H1 (cell line): ENCODE results near the gene RBBP6. TPM values are rescaled to one million over a fixed set of nuclear protein-coding genes. Genes with fewer than 3 reads are reported as not detected.

Experiments used
- CTCF ChIA-PET: fragments of 300-600 bp; sonication (Branson Sonifier 250); formaldehyde crosslinking; loops from one replicate; lab custom pipeline; 2021; ENCODE audit not compliant: partially characterized antibody; lab: Charles Lee
- POLR2A ChIA-PET: fragments of 300-600 bp; sonication (Branson Sonifier 250); formaldehyde crosslinking; loops from one replicate; lab custom pipeline; 2021; ENCODE audit warnings: inconsistent platforms; ENCODE audit not compliant: partially characterized antibody; lab: Charles Lee
- DNase-seq, 2 experiments: peaks; one replicate each; pipeline versions ENCODE4 v3.0.0 to v3.0.0-alpha.2; 2010 to 2022; ENCODE audit warnings: low spot score in 2 of 2, low read depth in 1 of 2, mixed read lengths in 1 of 2
- FAIRE-seq: peaks from 2 replicates; lab custom pipeline; 2011; peaks lifted over from hg19 to GRCh38; lab: Jason Lieb, UNC
- H2AFZ ChIP-seq: 2 replicates; pipeline ENCODE4 v1.8.1; 2012; ENCODE audit warnings: low read length, inconsistent platforms
- H2AK5ac ChIP-seq: 2 replicates; pipeline ENCODE4 v1.6.1; 2013; ENCODE audit warnings: low read depth, low read length
- H2BK120ac ChIP-seq: replicated peaks from 2 replicates; pipeline ENCODE3; 2013; ENCODE audit warnings: low read depth, low read length, inconsistent platforms
- H2BK12ac ChIP-seq: 2 replicates; pipeline ENCODE4 v1.6.1; 2013; ENCODE audit warnings: low read depth, low read length
- H2BK15ac ChIP-seq: 2 replicates; pipeline ENCODE4 v1.6.1; 2013; ENCODE audit warnings: low read length
- H2BK20ac ChIP-seq: 2 replicates; pipeline ENCODE4 v1.6.1; 2013; ENCODE audit warnings: low read length
- H2BK5ac ChIP-seq: 2 replicates; pipeline ENCODE4 v1.6.1; 2013; ENCODE audit warnings: low read depth, low read length
- H3K14ac ChIP-seq: 2 replicates; pipeline ENCODE4 v1.6.1; 2013; ENCODE audit warnings: inconsistent platforms; ENCODE audit not compliant: insufficient read length
- H3K18ac ChIP-seq: 2 replicates; pipeline ENCODE4 v1.6.1; 2013; ENCODE audit warnings: low read length; ENCODE audit errors: extremely low read depth
- H3K23ac ChIP-seq: 2 replicates; pipeline ENCODE4 v1.6.1; 2013; ENCODE audit warnings: inconsistent platforms; ENCODE audit not compliant: insufficient read length
- H3K23me2 ChIP-seq: 2 replicates; pipeline ENCODE4 v1.6.1; 2013; ENCODE audit warnings: low read depth, low read length
- H3K27ac ChIP-seq: 2 replicates; pipeline ENCODE4 v1.6.1; 2011; ENCODE audit warnings: low read depth, low read length, inconsistent platforms
- H3K27me3 ChIP-seq, 4 experiments: replicated peaks in 1 of 4; 1 replicate in 1 of 4; 2 replicates in 3 of 4; pipeline versions ENCODE4 v1.6.1 to v1.8.1; 2011 to 2013; ENCODE audit warnings: low read length in 3 of 4, mild to moderate bottlenecking in 3 of 4, inconsistent platforms in 2 of 4, mixed read lengths in 2 of 4, moderate library complexity in 1 of 4; ENCODE audit not compliant: control insufficient read depth in 3 of 4, insufficient read depth in 3 of 4; ENCODE audit errors: extremely low read depth in 1 of 4
- H3K36me3 ChIP-seq, 4 experiments: 2 replicates each; pipeline versions ENCODE4 v1.6.1 to v1.8.1; 2011 to 2013; ENCODE audit warnings: mild to moderate bottlenecking in 4 of 4, low read length in 3 of 4, moderate library complexity in 2 of 4, control low read depth in 1 of 4, inconsistent platforms in 1 of 4; ENCODE audit not compliant: insufficient read depth in 4 of 4, control insufficient read depth in 2 of 4
- H3K4ac ChIP-seq: replicated peaks from 2 replicates; pipeline ENCODE3; 2013; ENCODE audit warnings: low read length, low read depth, mixed read lengths, inconsistent platforms; ENCODE audit not compliant: insufficient read length
- H3K4me1 ChIP-seq, 4 experiments: replicated peaks in 1 of 4; 1 replicate in 1 of 4; 2 replicates in 3 of 4; pipeline versions ENCODE4 v1.6.1 to v1.8.1; 2011 to 2013; ENCODE audit warnings: low read length in 3 of 4, inconsistent platforms in 2 of 4, mixed read lengths in 1 of 4; ENCODE audit not compliant: insufficient read depth in 4 of 4, control insufficient read depth in 3 of 4
- H3K4me2 ChIP-seq, 2 experiments: 2 replicates each; pipeline versions ENCODE4 v1.6.1 to v1.8.1; 2011 to 2013; ENCODE audit warnings: low read depth in 2 of 2, low read length in 2 of 2, control low read depth in 1 of 2, inconsistent platforms in 1 of 2, mild to moderate bottlenecking in 1 of 2; ENCODE audit not compliant: insufficient read depth in 1 of 2
- H3K4me3 ChIP-seq, 4 experiments: fragments of 200-600, 300-600 bp in 1 of 4; sonication (generic), shearing (Covaris generic), sonication (Bioruptor Twin) in 1 of 4; 2 replicates each; pipeline versions ENCODE4 v1.5.1 to v1.8.1; 2011 to 2016; ENCODE audit warnings: low read length in 4 of 4, low read depth in 3 of 4, control low read depth in 2 of 4, inconsistent platforms in 2 of 4, mild to moderate bottlenecking in 2 of 4, mixed read lengths in 1 of 4, moderate library complexity in 1 of 4; ENCODE audit not compliant: insufficient read depth in 2 of 4; ENCODE audit errors: extremely low read depth in 1 of 4
- H3K56ac ChIP-seq: replicated peaks from 2 replicates; pipeline ENCODE3; 2013; ENCODE audit warnings: low read depth, mild to moderate bottlenecking, mixed read lengths, low read length, inconsistent platforms; ENCODE audit not compliant: insufficient read length
- H3K79me1 ChIP-seq: 2 replicates; pipeline ENCODE4 v1.6.1; 2013; ENCODE audit warnings: low read depth, low read length, control low read depth
- H3K79me2 ChIP-seq, 2 experiments: 2 replicates each; pipeline versions ENCODE4 v1.6.1 to v1.8.1; 2012 to 2013; ENCODE audit warnings: low read length in 2 of 2, mild to moderate bottlenecking in 2 of 2, inconsistent platforms in 1 of 2; ENCODE audit not compliant: insufficient read depth in 2 of 2, control insufficient read depth in 1 of 2
- H3K9ac ChIP-seq, 4 experiments: replicated peaks in 1 of 4; 1 replicate in 1 of 4; 2 replicates in 3 of 4; pipeline versions ENCODE4 v1.6.1 to v1.8.1; 2011 to 2013; ENCODE audit warnings: low read depth in 3 of 4, low read length in 3 of 4, control low read depth in 2 of 4, mild to moderate bottlenecking in 2 of 4, moderate library complexity in 2 of 4, inconsistent platforms in 1 of 4; ENCODE audit errors: extremely low read depth in 1 of 4
- H3K9me3 ChIP-seq, 2 experiments: 2 replicates each; pipeline versions ENCODE4 v1.6.1 to v1.8.1; 2012 to 2013; ENCODE audit warnings: mild to moderate bottlenecking in 2 of 2, moderate library complexity in 2 of 2, control low read depth in 1 of 2, inconsistent platforms in 1 of 2, low read depth in 1 of 2, low read length in 1 of 2, mixed read lengths in 1 of 2; ENCODE audit not compliant: insufficient read depth in 2 of 2
- H4K20me1 ChIP-seq, 2 experiments: replicated peaks in 1 of 2; 2 replicates each; pipeline versions ENCODE3 to v1.8.1; 2011 to 2013; ENCODE audit warnings: inconsistent platforms in 2 of 2, low read length in 2 of 2, mild to moderate bottlenecking in 1 of 2; ENCODE audit not compliant: insufficient read depth in 2 of 2, control insufficient read depth in 1 of 2
- H4K5ac ChIP-seq: 2 replicates; pipeline ENCODE4 v1.6.1; 2013; ENCODE audit warnings: low read length, low read depth, mixed read lengths, inconsistent platforms; ENCODE audit not compliant: insufficient read length
- H4K8ac ChIP-seq: 2 replicates; pipeline ENCODE4 v1.8.0; 2013; ENCODE audit warnings: mild to moderate bottlenecking, moderate library complexity, low read length, inconsistent platforms; ENCODE audit not compliant: insufficient read depth; ENCODE audit errors: extremely low read depth
- H4K91ac ChIP-seq: replicated peaks from 2 replicates; pipeline ENCODE3; 2013; ENCODE audit warnings: low read length, mixed read lengths, inconsistent platforms; ENCODE audit not compliant: insufficient read length
- CTCF ChIP-seq, 3 experiments: IDR thresholded peaks; 1 replicate in 2 of 3; 2 replicates in 1 of 3; pipeline versions ENCODE4 v1.5.1 to v1.6.1; 2011; ENCODE audit warnings: low read length in 3 of 3, mild to moderate bottlenecking in 3 of 3, inconsistent platforms in 2 of 3, low read depth in 1 of 3, moderate library complexity in 1 of 3; ENCODE audit not compliant: insufficient read depth in 1 of 3; ENCODE audit errors: control extremely low read depth in 1 of 3
- KDM4A ChIP-seq: IDR thresholded peaks from one replicate; pipeline ENCODE4 v1.7.1; 2012; ENCODE audit warnings: low read depth, mild to moderate bottlenecking, moderate library complexity, low read length, inconsistent platforms; ENCODE audit not compliant: severe bottlenecking
- RAD21 ChIP-seq, 2 experiments: IDR thresholded peaks in 1 of 2; conservative IDR thresholded peaks in 1 of 2; 2 replicates each; pipeline ENCODE4 v1.6.1; 2011; ENCODE audit warnings: low read depth in 2 of 2, low read length in 2 of 2, improper control_type of control experiment in 1 of 2, inconsistent platforms in 1 of 2, mild to moderate bottlenecking in 1 of 2, moderate library complexity in 1 of 2
- YY1 ChIP-seq: IDR thresholded peaks from 2 replicates; pipeline ENCODE4 v1.6.1; 2011; ENCODE audit warnings: low read depth, mild to moderate bottlenecking, low read length
- WGBS, 2 experiments: shearing (Covaris generic) in 1 of 2; methylation state at CpG; one replicate each; pipeline versions ENCODE4 v1.1.6 to v1.1.7; 2013 to 2015; ENCODE audit warnings: low lambda C conversion rate in 2 of 2, mixed read lengths in 2 of 2, inconsistent platforms in 1 of 2, low coverage in 1 of 2, missing lambda C conversion rate in 1 of 2; ENCODE audit not compliant: insufficient replicate concordance in 2 of 2, insufficient coverage in 1 of 2, insufficient read length in 1 of 2; ENCODE audit errors: extremely low coverage in 1 of 2, missing lambda C conversion rate in 1 of 2; 5-methylcytosine and 5-hydroxymethylcytosine counted together
- polyA plus RNA-seq, 7 experiments: library from polyadenylated mRNA; depleted of rRNA in 3 of 7; stranded (reverse) in 5 of 7; unstranded in 2 of 7; fragments of >200 nt in 5 of 7; fragments of 200-250 nt in 2 of 7; gene quantifications; 1 replicate in 5 of 7; 2 replicates in 1 of 7; 4 replicates in 1 of 7; pipeline versions ENCODE4 v1.2.1 to v1.2.3, GENCODE V29; 2011 to 2013; ENCODE audit warnings: missing spikeins in 2 of 7, mixed read lengths in 2 of 7
- total RNA-seq: library from RNA; stranded (reverse); fragmentation: NEBNext Ultra II Directional; extraction: Animal tissue kit (Norgen Biotek cat#: 25700); gene quantifications from 2 replicates; pipeline ENCODE4 v1.2.1, GENCODE V29; 2021

The RBBP6 gene
- total and polyA plus RNA-seq, 2 of the 8 experiments (the other 6 are each of a cell fraction or from before 2014, with no cell fraction given): 22.5 to 54.5 TPM

DNA sequence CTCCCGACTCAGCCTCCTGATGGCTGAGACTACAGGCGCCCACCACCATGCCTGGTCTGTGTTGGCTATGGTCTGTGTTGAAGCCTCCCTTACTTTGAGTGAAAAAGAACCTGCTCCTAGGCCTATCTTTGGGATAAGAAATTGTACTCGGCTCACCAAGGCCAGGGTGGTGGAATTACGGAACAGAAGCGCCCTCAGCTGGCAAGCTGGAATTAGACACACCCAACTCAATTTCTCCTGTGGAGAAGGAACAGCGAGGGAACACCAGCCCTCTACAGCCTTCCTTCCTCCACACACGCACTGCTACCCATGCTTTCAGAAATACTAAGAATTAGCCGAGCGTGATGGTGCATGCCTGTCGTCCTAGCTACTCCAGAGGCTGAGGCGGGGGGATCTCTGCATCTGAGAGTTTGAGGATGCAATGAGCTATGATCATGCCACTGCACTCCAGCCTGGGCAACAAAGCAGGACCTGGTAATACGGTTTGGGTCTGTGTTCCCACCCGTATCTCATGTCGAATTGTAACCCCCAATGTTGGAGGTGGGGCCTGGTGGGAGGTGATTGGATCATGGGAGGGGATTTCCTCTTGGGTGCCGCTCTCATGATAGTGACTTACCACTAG is 40.1 kb upstream of the RBBP6 start:
- Histone ChIP-seq H3K27me3 (no peaks in the 10 kb centered on the region; a peak in 1 of 7 replicates), H4K8ac (no peak overlapping the region), H4K5ac (no peak overlapping the region), H2BK5ac (no peak overlapping the region), H3K18ac (peak overlapping the region; percentile 26; the same call in 1 of the 2 replicates), H2AFZ (peak overlapping the region; percentile 65; the same call in 1 of the 2 replicates), H2BK120ac (no peak overlapping the region), H3K14ac (no peak overlapping the region), H2BK15ac (no peak overlapping the region), H2BK12ac (peak overlapping the region; percentile 29; the same call in 1 of the 2 replicates), H2AK5ac (no peak overlapping the region), H3K27ac (no peak overlapping the region), H3K9ac (no peak overlapping the region), H3K4me3 (no peak overlapping the region), H3K79me2 (no peaks in the 10 kb centered on the region), H3K23ac (no peak overlapping the region), H3K79me1 (no peaks in the 10 kb centered on the region), H3K56ac (no peak overlapping the region), H3K4me2 (no peak overlapping the region), H4K20me1 (no peaks in the 10 kb centered on the region), H3K9me3 (no peaks in the 10 kb centered on the region), H3K4ac (no peak overlapping the region), H3K4me1 (peaks cover 0 to 5% (median 4%) of the 10 kb centered on the region in 4 experiments; a peak in 6 of 7 replicates), H2BK20ac (no peak overlapping the region), H4K91ac (no peak overlapping the region), H3K23me2 (no peaks in the 10 kb centered on the region), H3K36me3 (no peaks in the 10 kb centered on the region)
- WGBS, 2 experiments: 38% methylated on average over 15 of the region's 15 CpGs; no CpG with 5 or more reads in 1 of the 2 experiments
- ChIA-PET POLR2A (no interaction called here), CTCF (interaction anchor here (0.7 to 10.8 kb wide), 48 partner anchors 9 to 477 kb away, joined by 3 to 139 read pairs (median 4); partner anchors contain the start of gene CACNG3)
- DNase-seq (peak; percentile 44 to 77), FAIRE-seq (peak; percentile 88)
- TF ChIP-seq CTCF (IDR thresholded peaks at IDR 0.05; ENCODE audit: control extremely low read depth in 1 of 3, insufficient read depth in 1 of 3, low read depth in 1 of 3, low read length in 3 of 3) (peak; percentile 69 to 92 (median 92)), KDM4A (no peak), RAD21 (IDR thresholded peaks at IDR 0.05 in 1 of 2, conservative IDR thresholded peaks at IDR 0.05 in 1 of 2; ENCODE audit: low read depth in 2 of 2, low read length in 2 of 2) (peak; percentile 98 to 99), YY1 (0 out of 2 replicates have a peak, but pooled peaks have one; percentile 20)
